ENCODE results near the gene HES6.

DNA sequence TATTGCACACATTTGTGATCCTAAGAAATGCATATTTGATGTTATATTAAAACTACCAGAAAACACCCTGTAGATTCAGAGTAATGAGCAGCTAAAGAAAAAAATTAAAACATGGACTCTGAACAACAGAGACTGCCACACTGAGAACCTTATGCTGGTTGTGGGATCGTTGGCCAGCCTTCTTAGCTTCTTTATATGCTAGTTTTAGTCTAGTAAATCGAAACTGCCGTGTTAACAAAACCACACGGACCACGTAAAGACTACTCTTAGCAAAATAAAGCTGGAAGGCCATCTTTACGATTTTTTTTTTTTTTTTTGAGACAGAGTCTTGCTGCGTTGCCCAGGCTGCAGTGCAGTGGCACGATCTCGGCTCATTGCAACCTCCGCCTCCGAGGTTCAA lies 25.8 kb upstream of the HES6 start:
- TF ChIP-seq, protein P1, sequence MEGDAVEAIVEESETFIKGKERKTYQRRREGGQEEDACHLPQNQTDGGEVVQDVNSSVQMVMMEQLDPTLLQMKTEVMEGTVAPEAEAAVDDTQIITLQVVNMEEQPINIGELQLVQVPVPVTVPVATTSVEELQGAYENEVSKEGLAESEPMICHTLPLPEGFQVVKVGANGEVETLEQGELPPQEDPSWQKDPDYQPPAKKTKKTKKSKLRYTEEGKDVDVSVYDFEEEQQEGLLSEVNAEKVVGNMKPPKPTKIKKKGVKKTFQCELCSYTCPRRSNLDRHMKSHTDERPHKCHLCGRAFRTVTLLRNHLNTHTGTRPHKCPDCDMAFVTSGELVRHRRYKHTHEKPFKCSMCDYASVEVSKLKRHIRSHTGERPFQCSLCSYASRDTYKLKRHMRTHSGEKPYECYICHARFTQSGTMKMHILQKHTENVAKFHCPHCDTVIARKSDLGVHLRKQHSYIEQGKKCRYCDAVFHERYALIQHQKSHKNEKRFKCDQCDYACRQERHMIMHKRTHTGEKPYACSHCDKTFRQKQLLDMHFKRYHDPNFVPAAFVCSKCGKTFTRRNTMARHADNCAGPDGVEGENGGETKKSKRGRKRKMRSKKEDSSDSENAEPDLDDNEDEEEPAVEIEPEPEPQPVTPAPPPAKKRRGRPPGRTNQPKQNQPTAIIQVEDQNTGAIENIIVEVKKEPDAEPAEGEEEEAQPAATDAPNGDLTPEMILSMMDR (IDR thresholded peaks at IDR 0.05): no peak
- TF ChIP-seq POLR2A (IDR thresholded peaks at IDR 0.05): no peak
